Measurements from ENCODE around the gene AP5B1. TPM values are rescaled to one million over a fixed set of nuclear protein-coding genes. Genes with fewer than 3 reads are reported as not detected.

The AP5B1 gene
- total RNA-seq, 1 experiment from 2014 or later, result 24.2 TPM

- DNase-seq, result no peak
- TF ChIP-seq EZH2 (IDR thresholded peaks at IDR 0.05; ENCODE audit: low read length, unreplicated experiment), result no peak
- TF ChIP-seq EZH2phosphoT487 (IDR thresholded peaks at IDR 0.05; ENCODE audit: borderline replicate concordance, low read length), result no peak
- TF ChIP-seq, protein P1, sequence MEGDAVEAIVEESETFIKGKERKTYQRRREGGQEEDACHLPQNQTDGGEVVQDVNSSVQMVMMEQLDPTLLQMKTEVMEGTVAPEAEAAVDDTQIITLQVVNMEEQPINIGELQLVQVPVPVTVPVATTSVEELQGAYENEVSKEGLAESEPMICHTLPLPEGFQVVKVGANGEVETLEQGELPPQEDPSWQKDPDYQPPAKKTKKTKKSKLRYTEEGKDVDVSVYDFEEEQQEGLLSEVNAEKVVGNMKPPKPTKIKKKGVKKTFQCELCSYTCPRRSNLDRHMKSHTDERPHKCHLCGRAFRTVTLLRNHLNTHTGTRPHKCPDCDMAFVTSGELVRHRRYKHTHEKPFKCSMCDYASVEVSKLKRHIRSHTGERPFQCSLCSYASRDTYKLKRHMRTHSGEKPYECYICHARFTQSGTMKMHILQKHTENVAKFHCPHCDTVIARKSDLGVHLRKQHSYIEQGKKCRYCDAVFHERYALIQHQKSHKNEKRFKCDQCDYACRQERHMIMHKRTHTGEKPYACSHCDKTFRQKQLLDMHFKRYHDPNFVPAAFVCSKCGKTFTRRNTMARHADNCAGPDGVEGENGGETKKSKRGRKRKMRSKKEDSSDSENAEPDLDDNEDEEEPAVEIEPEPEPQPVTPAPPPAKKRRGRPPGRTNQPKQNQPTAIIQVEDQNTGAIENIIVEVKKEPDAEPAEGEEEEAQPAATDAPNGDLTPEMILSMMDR (conservative IDR thresholded peaks at IDR 0.05; ENCODE audit: low read depth, low read length), result no peak
Observed at GRCh38 chr11:65776196-65776595, 4.6 kb downstream of the AP5B1 start.

GRCh38 chr11:65774525-65775306 lies 6.1 kb downstream of the AP5B1 start:
- Histone ChIP-seq H3K36me3 (ENCODE audit: low read depth, low read length) (peaks cover 19% of the 10 kb centered on the region; the same call in 1 of the 2 replicates), H2AFZ (ENCODE audit: low read length) (no peak overlapping the region), H3K9me2 (replicated peaks; ENCODE audit: low read length) (no peaks in the 10 kb centered on the region), H3K4me2 (ENCODE audit: low read length) (no peak overlapping the region), H3K27me3 (ENCODE audit: low read length) (no peaks in the 10 kb centered on the region), H3K79me2 (ENCODE audit: low read length) (peaks cover 35% of the 10 kb centered on the region), H3K9me3 (ENCODE audit: low read length) (no peaks in the 10 kb centered on the region), H3K9ac (ENCODE audit: low read length) (no peak overlapping the region), H3F3A (ENCODE audit: low read length, unreplicated experiment) (no peaks in the 10 kb centered on the region), H3K4me1 (ENCODE audit: insufficient read depth, low read length) (peaks cover 18% of the 10 kb centered on the region), H3K27ac (ENCODE audit: low read length) (no peak overlapping the region), H3K4me3 (ENCODE audit: low read length) (no peak overlapping the region), H4K20me1 (ENCODE audit: low read length) (peaks cover 22% of the 10 kb centered on the region)
- ChIA-PET POLR2A (ENCODE audit: unreplicated experiment) (no interaction called here), CTCF (no interaction called here)
- TF ChIP-seq EZH2 (IDR thresholded peaks at IDR 0.05; ENCODE audit: low read length, unreplicated experiment), result no peak
- BruUV-seq (replicated peaks), result no TSS peak
- ATAC-seq (no peak), DNase-seq (no peak)
- intact Hi-C loops (cut with micrococcal nuclease), result no loop called here

More at GRCh38 chr11:65776196-65776595, 4.6 kb downstream of the AP5B1 start:
- intact Hi-C loops (cut with micrococcal nuclease), result no loop called here
- Histone ChIP-seq H3F3A (ENCODE audit: low read length, unreplicated experiment) (no peaks in the 10 kb centered on the region), H3K4me2 (ENCODE audit: low read length) (no peak overlapping the region), H3K9ac (ENCODE audit: low read length) (no peak overlapping the region), H3K4me3 (ENCODE audit: low read length) (no peak overlapping the region), H3K79me2 (ENCODE audit: low read length) (peaks cover 44% of the 10 kb centered on the region), H3K9me2 (replicated peaks; ENCODE audit: low read length) (no peaks in the 10 kb centered on the region), H3K9me3 (ENCODE audit: low read length) (no peaks in the 10 kb centered on the region), H3K27me3 (ENCODE audit: low read length) (no peaks in the 10 kb centered on the region), H3K36me3 (ENCODE audit: low read depth, low read length) (peaks cover 19% of the 10 kb centered on the region; the same call in 1 of the 2 replicates), H3K4me1 (ENCODE audit: insufficient read depth, low read length) (peaks cover 18% of the 10 kb centered on the region), H4K20me1 (ENCODE audit: low read length) (peaks cover 22% of the 10 kb centered on the region), H3K27ac (ENCODE audit: low read length) (no peak overlapping the region), H2AFZ (ENCODE audit: low read length) (no peak overlapping the region)
- BruUV-seq (replicated peaks), result no TSS peak
- ChIA-PET POLR2A (ENCODE audit: unreplicated experiment) (interaction anchor here (0.6 kb wide), 1 partner anchor 193 kb away, joined by 3 read pairs; no protein-coding TSS in a partner anchor), CTCF (no interaction called here)
- ATAC-seq, result no peak

DNA sequence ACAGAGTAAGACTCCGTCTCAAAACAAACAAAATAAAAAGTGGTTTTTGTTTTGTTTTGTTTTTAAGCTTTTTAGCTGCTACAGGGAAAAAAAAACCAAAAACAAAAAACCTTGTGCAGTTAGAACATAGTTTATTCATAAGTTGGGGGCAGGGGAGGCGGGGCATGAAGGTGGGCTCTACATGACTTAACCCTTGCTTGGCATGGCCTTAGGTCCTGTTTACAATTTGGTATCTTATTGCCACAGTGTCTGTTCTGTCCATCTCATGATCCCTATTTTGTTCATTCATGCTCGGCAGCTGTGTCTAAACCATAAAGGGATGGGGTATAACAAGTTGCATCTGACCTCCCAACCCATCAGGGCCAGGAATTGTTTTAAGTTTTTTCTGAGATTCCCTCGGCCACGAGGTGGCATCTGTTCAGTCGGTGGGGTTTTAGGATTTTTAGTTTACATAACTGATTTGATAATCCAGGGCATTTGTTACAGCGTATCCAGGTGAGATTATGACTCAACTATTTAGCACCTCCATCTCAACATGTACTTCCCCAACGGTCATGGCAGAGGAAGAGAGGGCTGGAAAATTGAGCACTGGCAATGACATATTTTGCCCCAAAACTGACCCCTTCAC lies 6.9 kb downstream of the AP5B1 start:
- POLR2A ChIA-PET (ENCODE audit: unreplicated experiment), result interaction anchor here (0.7 kb wide), 1 partner anchor 51 kb away, joined by 7 read pairs; no protein-coding TSS in a partner anchor

More for the DNA sequence above, 6.9 kb downstream of the AP5B1 start:
- H3K9ac ChIP-seq (ENCODE audit: low read length), result no peak overlapping the region
- no peaks in the 10 kb centered on the region for H3K9me2 ChIP-seq (replicated peaks; ENCODE audit: low read length)
- H3K4me1 ChIP-seq (ENCODE audit: insufficient read depth, low read length), result peaks cover 11% of the 10 kb centered on the region
- ATAC-seq (no peak), DNase-seq (no peak)
- TF ChIP-seq, protein P1 (conservative IDR thresholded peaks at IDR 0.05; ENCODE audit: low read depth, low read length), result no peak
- TF ChIP-seq EZH2 (IDR thresholded peaks at IDR 0.05; ENCODE audit: low read length, unreplicated experiment) (no peak), EZH2phosphoT487 (IDR thresholded peaks at IDR 0.05; ENCODE audit: borderline replicate concordance, low read length) (no peak)
- peaks cover 27% of the 10 kb centered on the region for H3K79me2 ChIP-seq (ENCODE audit: low read length)
- CTCF ChIA-PET, result no interaction called here
- BruUV-seq (replicated peaks), result no TSS peak
- no peak overlapping the region for H2AFZ ChIP-seq (ENCODE audit: low read length)
- H3F3A ChIP-seq (ENCODE audit: low read length, unreplicated experiment), result no peaks in the 10 kb centered on the region
- H3K9me3 ChIP-seq (ENCODE audit: low read length), result no peaks in the 10 kb centered on the region
- H3K4me2 ChIP-seq (ENCODE audit: low read length), result no peak overlapping the region
- intact Hi-C loops (cut with micrococcal nuclease), result no loop called here
- peaks cover 19% of the 10 kb centered on the region; the same call in 1 of the 2 replicates for H3K36me3 ChIP-seq (ENCODE audit: low read depth, low read length)
- no peaks in the 10 kb centered on the region for H3K27me3 ChIP-seq (ENCODE audit: low read length)
- H4K20me1 ChIP-seq (ENCODE audit: low read length), result peaks cover 13% of the 10 kb centered on the region
- no peak overlapping the region for H3K4me3 ChIP-seq (ENCODE audit: low read length)
- no peak overlapping the region for H3K27ac ChIP-seq (ENCODE audit: low read length)
